ENCODE measurements around the gene ZFHX2. TPM values are rescaled to one million over a fixed set of nuclear protein-coding genes. Genes with fewer than 3 reads are reported as not detected.

Gene ZFHX2
- total and polyA plus RNA-seq, 2 of the 13 experiments (the other 11 are each of a cell fraction or from before 2014, with no cell fraction given) = 0.17 to 0.44 TPM

DNA sequence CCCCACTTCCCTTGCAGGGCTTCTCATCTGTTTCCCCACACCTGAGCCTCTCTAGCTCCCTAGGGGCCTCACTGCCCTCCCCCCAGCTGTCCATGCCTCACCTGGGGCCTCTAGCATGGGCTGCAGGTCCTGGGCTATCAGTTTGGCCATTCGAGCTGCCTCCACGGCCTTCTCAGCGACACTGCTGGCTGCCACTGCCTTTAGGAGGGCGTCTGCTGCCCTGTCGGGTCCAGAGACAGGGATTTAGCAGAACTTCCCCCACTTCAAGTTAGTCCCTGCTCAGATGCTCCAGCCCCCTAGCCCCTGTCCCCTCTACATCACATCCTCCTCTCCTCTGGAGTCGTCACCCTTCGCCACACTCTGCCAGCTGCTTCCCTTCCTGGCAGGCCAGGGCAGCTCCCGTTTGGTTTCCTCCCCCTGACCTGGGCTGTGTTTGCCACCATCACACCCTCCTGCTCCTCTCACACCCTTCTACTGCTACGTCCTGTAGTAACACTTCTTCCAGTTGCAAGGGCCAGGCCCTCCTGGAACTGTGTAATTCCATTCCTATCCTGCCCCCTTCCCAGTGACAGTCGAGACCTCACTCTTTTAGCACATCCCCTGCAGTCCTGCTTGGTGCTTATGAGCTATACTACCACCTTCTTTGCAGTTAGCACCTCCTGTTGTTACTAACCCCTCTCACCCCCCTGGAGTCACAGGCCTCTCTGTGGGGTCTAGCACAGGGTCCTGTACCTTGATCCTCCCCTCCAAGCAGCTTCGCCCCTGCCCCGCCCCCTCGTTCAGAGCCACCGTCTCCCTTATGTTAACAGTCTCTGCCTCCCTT, 20.3 kb upstream of the ZFHX2 start (continued):
- TF ChIP-seq EZH2 (conservative IDR thresholded peaks at IDR 0.05; ENCODE audit: low read depth, low read length) = 0 out of 2 replicates have a peak, but pooled peaks have one; percentile 25
- TF ChIP-seq SOX5 (CRISPR knock-in tag; IDR thresholded peaks at IDR 0.05; ENCODE audit: borderline replicate concordance) = no peak
- TF ChIP-seq, protein P1, sequence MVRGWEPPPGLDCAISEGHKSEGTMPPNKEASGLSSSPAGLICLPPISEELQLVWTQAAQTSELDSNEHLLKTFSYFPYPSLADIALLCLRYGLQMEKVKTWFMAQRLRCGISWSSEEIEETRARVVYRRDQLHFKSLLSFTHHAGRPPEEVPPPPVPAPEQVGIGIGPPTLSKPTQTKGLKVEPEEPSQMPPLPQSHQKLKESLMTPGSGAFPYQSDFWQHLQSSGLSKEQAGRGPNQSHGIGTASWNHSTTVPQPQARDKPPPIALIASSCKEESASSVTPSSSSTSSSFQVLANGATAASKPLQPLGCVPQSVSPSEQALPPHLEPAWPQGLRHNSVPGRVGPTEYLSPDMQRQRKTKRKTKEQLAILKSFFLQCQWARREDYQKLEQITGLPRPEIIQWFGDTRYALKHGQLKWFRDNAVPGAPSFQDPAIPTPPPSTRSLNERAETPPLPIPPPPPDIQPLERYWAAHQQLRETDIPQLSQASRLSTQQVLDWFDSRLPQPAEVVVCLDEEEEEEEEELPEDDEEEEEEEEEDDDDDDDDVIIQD (CRISPR knock-in tag; IDR thresholded peaks at IDR 0.05; ENCODE audit: low read depth) = no peak
- TF ChIP-seq RARG (CRISPR knock-in tag; IDR thresholded peaks at IDR 0.05; ENCODE audit: low read depth) = no peak
- 0 out of 2 replicates have a peak, but pooled peaks have one; percentile 47 for TF ChIP-seq ZBTB7B (CRISPR knock-in tag; IDR thresholded peaks at IDR 0.05)
- TF ChIP-seq ZNF260 (CRISPR knock-in tag; IDR thresholded peaks at IDR 0.05; ENCODE audit: borderline replicate concordance, low read depth) = no peak
- TF ChIP-seq ZNF224 (CRISPR knock-in tag; IDR thresholded peaks at IDR 0.05) = no peak
- TF ChIP-seq DNMT3B (CRISPR knock-in tag; conservative IDR thresholded peaks at IDR 0.05) = no peak
- TF ChIP-seq ZFX (CRISPR knock-in tag; IDR thresholded peaks at IDR 0.05; ENCODE audit: low read depth) = peak; percentile 57
- TF ChIP-seq IKZF4 (CRISPR knock-in tag; IDR thresholded peaks at IDR 0.05; ENCODE audit: borderline replicate concordance, low read depth, not compliant biosample characterization) = peak; percentile 26
- TF ChIP-seq FOXK1 (CRISPR knock-in tag; IDR thresholded peaks at IDR 0.05; ENCODE audit: borderline replicate concordance, low read depth) = no peak
- no peak for TF ChIP-seq ZFP62 (CRISPR knock-in tag; IDR thresholded peaks at IDR 0.05)
- no peak for TF ChIP-seq ZFP37 (CRISPR knock-in tag; IDR thresholded peaks at IDR 0.05; ENCODE audit: borderline replicate concordance)
- TF ChIP-seq, protein P2, sequence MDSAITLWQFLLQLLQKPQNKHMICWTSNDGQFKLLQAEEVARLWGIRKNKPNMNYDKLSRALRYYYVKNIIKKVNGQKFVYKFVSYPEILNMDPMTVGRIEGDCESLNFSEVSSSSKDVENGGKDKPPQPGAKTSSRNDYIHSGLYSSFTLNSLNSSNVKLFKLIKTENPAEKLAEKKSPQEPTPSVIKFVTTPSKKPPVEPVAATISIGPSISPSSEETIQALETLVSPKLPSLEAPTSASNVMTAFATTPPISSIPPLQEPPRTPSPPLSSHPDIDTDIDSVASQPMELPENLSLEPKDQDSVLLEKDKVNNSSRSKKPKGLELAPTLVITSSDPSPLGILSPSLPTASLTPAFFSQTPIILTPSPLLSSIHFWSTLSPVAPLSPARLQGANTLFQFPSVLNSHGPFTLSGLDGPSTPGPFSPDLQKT (CRISPR knock-in tag; IDR thresholded peaks at IDR 0.05; ENCODE audit: borderline replicate concordance) = no peak
- no peak for TF ChIP-seq SATB2 (CRISPR knock-in tag; IDR thresholded peaks at IDR 0.05)
- TF ChIP-seq, protein P3, sequence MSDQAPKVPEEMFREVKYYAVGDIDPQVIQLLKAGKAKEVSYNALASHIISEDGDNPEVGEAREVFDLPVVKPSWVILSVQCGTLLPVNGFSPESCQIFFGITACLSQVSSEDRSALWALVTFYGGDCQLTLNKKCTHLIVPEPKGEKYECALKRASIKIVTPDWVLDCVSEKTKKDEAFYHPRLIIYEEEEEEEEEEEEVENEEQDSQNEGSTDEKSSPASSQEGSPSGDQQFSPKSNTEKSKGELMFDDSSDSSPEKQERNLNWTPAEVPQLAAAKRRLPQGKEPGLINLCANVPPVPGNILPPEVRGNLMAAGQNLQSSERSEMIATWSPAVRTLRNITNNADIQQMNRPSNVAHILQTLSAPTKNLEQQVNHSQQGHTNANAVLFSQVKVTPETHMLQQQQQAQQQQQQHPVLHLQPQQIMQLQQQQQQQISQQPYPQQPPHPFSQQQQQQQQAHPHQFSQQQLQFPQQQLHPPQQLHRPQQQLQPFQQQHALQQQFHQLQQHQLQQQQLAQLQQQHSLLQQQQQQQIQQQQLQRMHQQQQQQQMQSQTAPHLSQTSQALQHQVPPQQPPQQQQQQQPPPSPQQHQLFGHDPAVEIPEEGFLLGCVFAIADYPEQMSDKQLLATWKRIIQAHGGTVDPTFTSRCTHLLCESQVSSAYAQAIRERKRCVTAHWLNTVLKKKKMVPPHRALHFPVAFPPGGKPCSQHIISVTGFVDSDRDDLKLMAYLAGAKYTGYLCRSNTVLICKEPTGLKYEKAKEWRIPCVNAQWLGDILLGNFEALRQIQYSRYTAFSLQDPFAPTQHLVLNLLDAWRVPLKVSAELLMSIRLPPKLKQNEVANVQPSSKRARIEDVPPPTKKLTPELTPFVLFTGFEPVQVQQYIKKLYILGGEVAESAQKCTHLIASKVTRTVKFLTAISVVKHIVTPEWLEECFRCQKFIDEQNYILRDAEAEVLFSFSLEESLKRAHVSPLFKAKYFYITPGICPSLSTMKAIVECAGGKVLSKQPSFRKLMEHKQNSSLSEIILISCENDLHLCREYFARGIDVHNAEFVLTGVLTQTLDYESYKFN (CRISPR knock-in tag; conservative IDR thresholded peaks at IDR 0.05) = 0 out of 2 replicates have a peak, but pooled peaks have one; percentile 34
- peak; percentile 77; the same call in 1 of the 2 replicates for TF ChIP-seq ZNF512 (CRISPR knock-in tag; IDR thresholded peaks at IDR 0.05)
- no peak for TF ChIP-seq SMAD9 (CRISPR knock-in tag; IDR thresholded peaks at IDR 0.05)
- no peak for TF ChIP-seq ZNF850 (CRISPR knock-in tag; conservative IDR thresholded peaks at IDR 0.05)
- no peak for TF ChIP-seq ZNF777 (CRISPR knock-in tag; IDR thresholded peaks at IDR 0.05)
- no peak for TF ChIP-seq MAZ (IDR thresholded peaks at IDR 0.05; ENCODE audit: borderline replicate concordance, low read depth, low read length)
- TF ChIP-seq MAZ (CRISPR knock-in tag; IDR thresholded peaks at IDR 0.05; ENCODE audit: low read depth) = 0 out of 2 replicates have a peak, but pooled peaks have one; percentile 47

All from HepG2 (cell line).